ENCODE results near the gene FAM228B.
"Not testable (repeated sequence)": the region's sequence is repeated elsewhere in the genome, so short reads cannot be mapped to it uniquely, and the experiment has no call there.

The FAM228B gene

GRCh38 chr2:24123195-24123921 lies at the start of gene FAM228B, which contains the start of gene PFN4:
Gene FAM228B, plus strand, starts transcription at chr2:24123469. Its CDS starts 893 bp downstream, at chr2:24124362.
Gene PFN4, minus strand, starts transcription at chr2:24123334. Its CDS starts 799 bp downstream, at chr2:24122535.
- peak; percentile 52 for DNase-seq (ENCODE audit: low read depth)

- no peak for DNase-seq (ENCODE audit: low read depth)
These were observed 49.5 kb upstream of the FAM228B start for GRCh38 chr2:24073816-24074215.

- DNase-seq (ENCODE audit: low read depth), result no peak
These were observed 48.0 kb upstream of the FAM228B start for GRCh38 chr2:24075259-24075658.

- DNase-seq (ENCODE audit: low read depth), result peak; percentile 97
These were observed 47.1 kb upstream of the FAM228B start, which contains the start of gene SF3B6 for GRCh38 chr2:24075915-24076848. Gene SF3B6, minus strand, starts transcription at chr2:24076326. Its CDS starts 97 bp downstream, at chr2:24076229.

DNA sequence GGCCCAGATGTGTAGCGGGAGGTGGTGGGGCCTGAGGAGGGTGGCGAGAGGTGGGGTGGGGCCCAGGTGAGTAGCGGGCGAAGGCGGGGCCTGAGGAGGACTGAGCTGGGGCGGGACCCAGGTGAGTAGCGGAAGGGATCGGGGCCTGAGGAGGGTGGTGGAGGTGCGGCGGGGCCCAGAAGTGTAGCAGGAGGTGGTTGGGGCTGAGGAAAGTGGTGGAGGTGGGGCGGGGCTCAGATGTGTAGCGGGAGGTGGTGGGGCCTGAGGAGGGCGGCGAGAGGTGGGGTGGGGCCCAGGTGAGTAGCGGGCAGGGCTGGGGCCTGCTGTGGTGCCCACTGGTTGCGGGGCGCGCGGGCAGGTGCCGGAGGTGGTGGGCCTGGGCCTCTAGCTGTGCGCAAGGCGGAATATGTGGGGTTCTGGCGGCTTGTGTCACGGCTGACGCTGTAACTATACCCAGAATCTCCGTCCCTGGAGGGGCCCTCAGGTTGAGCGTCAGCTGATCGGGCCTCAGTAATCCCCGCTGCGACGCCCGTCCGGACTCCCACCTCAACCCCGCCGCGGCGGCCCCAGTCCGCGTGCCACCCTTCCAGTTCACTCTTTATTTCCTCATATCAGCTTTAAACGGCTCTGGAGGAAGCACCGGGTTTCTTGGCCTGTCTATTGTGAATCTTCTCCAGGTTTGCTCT lies 46.3 kb upstream of the FAM228B start:
- DNase-seq (ENCODE audit: low read depth), result no peak

GRCh38 chr2:24077535-24077877 lies 45.8 kb upstream of the FAM228B start:
- DNase-seq (ENCODE audit: low read depth), result no peak

DNA sequence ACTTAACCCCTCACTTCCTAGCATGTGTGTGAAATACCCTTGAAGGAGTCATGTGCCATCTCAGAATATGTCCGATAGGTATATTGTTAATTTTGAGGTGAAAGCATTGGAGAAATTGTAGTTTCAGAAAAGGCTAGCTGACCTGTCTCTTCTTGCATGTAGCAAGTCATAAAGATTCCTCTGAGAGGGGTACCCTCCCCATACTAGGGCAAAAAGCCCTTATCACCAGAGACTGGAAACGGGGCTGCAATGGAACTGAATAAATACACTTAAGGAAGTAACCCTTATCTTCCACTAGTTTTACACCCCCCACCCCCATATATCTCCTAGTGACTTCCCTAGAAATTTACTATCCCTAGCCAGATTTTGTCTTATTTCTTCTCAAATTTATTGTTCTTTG lies 45.4 kb upstream of the FAM228B start:
- DNase-seq (ENCODE audit: low read depth), result no peak

DNA sequence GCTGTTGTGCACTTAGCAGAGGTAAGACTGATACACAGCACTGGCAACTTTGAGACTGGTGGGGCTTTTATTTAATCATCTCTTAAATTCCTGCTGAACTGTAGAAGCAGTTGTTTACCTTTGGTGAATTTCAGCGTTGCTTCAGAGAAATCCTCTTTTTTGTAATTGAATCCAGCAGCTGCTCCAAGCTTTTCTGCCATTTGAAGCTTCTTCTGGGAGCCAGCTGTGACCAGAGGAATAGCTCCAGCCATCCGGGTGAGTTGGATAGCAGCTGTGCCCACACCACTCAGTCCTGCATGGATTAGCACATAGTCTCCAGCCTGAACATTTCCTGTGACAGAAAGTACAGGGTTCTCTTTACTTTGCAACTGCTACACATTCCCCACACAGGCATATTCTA lies 42.6 kb upstream of the FAM228B start:
- DNase-seq (ENCODE audit: low read depth), result no peak

GRCh38 chr2:24082787-24083566 lies 40.3 kb upstream of the FAM228B start:
- no peak for DNase-seq (ENCODE audit: low read depth)

- DNase-seq (ENCODE audit: low read depth), result peak; percentile 55
These were observed 39.5 kb upstream of the FAM228B start for GRCh38 chr2:24083567-24084385.

DNA sequence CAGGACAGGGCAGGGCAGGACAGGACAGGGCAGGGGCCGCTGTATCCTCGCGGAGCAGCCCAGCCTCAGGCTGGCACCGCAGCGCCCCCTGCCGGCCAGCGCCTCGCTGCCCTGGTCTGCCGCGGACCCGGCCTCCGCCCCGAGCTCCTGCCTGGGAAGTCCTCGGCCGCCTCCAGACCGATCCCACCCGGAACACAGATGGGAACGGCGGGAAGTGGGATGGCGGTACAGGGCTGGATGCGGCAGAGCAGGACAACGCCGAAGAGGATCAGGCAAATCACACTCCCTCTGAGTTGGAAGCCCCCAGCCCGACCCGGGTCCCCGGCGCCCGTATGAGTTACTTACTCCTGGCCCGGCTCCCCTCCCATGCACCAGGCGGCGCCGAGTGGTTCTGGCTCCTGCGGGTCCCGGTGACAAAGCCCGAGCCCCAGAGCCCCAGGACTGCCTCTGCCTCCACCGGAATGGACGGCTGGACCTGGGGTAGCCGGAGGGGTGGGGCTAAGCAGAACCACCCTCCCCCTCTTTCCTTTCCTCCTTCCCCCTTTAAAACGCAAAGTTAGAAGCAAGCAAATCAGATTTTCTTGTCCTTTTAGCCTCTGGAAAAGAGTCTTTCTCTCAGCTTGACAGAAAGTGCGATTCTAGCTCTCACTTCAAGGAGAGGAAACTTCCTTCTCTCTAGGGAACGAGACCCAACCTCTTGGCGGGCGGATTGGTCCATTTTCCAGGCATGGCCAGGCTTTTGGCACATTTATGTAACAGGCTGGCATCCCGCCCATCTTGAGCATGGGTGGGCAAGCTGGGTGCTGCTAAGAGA lies 38.7 kb upstream of the FAM228B start, which contains the start of gene TP53I3:
TP53I3 (minus strand) TSS at position 449 of the 814 bp plus-strand sequence. CDS start 508 bp downstream, outside the sequence.
- DNase-seq (ENCODE audit: low read depth), result peak; percentile 76

DNA sequence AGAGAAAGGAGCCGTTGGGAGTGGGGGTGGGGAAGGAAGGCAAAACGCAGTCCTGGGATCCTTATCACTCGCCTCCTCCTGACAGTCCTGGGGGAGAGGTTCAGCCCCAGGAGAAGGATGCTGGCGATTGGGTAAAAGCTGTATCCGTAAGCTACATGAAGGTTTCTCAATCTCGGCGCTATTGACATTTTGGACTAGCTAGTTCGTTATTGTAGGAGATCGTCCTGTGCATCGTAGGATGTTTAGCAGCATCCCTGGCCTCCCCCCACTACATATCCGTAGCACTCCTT lies 38.1 kb upstream of the FAM228B start:
- no peak for DNase-seq (ENCODE audit: low read depth)

- no peak for DNase-seq (ENCODE audit: low read depth)
These were observed 37.0 kb upstream of the FAM228B start for GRCh38 chr2:24086241-24086640.

DNA sequence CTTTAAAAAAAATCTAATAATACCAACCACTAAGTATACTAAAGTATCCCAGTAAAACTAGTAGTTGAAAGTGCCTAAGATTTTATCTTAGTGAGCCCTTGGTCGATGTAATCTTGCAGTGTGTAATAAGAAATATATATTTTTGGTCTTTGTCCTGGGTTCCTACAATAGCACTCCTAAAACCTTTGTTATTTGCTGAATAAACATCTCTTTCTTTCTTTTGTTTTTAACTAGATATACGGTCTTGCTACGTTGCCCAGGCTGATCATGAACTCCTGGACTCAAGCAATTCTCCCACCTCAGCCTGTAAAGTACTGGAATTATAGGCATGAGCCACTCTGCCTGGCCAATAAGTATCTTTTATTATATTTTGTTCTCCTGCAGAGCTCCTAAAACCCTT lies 36.2 kb upstream of the FAM228B start:
- DNase-seq (ENCODE audit: low read depth), result no peak

GRCh38 chr2:24088821-24089359 lies 34.4 kb upstream of the FAM228B start:
- no peak for DNase-seq (ENCODE audit: low read depth)

GRCh38 chr2:24093270-24093669 lies 30.0 kb upstream of the FAM228B start:
- not testable (repeated sequence) for DNase-seq (ENCODE audit: low read depth)

DNA sequence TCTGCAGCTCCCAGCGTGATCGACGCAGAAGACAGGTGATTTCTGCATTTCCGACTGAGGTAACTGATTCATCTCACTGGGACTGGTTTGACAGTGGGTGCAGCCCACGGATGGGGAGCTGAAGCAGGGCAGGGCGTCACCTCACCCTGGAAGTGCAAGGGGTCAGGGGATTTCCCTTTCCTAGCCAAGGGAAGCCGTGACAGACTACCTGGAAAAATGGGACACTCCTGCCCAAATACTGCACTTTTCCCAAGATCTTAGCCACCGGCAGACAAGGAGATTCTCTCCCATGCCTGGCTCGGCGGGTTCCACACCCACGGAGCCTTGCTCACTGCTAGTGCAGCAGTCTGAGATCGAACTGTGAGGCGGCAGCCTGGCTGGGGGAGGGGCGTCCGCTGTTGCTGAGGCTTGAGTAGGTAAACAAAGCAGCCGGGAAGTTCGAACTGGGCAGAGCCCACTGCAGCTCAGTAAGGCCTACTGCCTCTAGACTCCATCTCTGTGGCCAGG lies 28.0 kb upstream of the FAM228B start:
- DNase-seq (ENCODE audit: low read depth), result not testable (repeated sequence)

DNA sequence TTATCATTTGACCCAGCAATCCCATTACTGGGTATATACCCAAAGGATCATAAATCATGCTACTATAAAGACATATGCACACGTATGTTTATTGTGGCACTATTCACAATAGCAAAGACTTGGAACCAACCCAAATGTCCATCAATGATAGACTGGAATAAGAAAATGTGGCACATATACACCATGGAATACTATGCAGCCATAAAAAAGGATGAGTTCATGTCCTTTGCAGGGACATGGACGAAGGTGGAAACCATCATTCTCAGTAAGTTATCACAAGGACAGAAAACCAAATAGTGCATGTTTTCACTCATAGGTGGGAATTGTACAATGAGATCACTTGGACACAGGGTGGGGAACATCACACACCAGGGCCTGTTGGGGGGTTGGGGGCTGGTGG lies 22.5 kb upstream of the FAM228B start:
- DNase-seq (ENCODE audit: low read depth), result not testable (repeated sequence)

GRCh38 chr2:24101992-24102391 lies 21.3 kb upstream of the FAM228B start:
- DNase-seq (ENCODE audit: low read depth), result no peak
